Astrocyte (in vitro differentiated cells and primary cell): ENCODE results near the gene EFCAB10. TPM values are rescaled to one million over a fixed set of nuclear protein-coding genes. Genes with fewer than 3 reads are reported as not detected.

Experiments used
- DNase-seq: peaks from one replicate; pipeline ENCODE4 v3.0.0-alpha.2; 2010; ENCODE audit warnings: low read depth
- FAIRE-seq: peaks from 2 replicates; lab custom pipeline; 2011; peaks lifted over from hg19 to GRCh38; lab: Jason Lieb, UNC
- H2AFZ ChIP-seq: 2 replicates; pipeline ENCODE4 v1.6.0; 2012; ENCODE audit warnings: low read depth, low read length, inconsistent platforms
- H3K27ac ChIP-seq: 2 replicates; pipeline ENCODE4 v1.5.1; 2011; ENCODE audit warnings: low read depth, low read length, inconsistent platforms
- H3K27me3 ChIP-seq: 2 replicates; pipeline ENCODE4 v1.6.0; 2011; ENCODE audit warnings: low read length, inconsistent platforms; ENCODE audit not compliant: insufficient read depth
- H3K36me3 ChIP-seq: 2 replicates; pipeline ENCODE4 v1.5.1; 2011; ENCODE audit warnings: low read length, inconsistent platforms; ENCODE audit not compliant: insufficient read depth
- H3K4me1 ChIP-seq: 2 replicates; pipeline ENCODE4 v1.5.1; 2011; ENCODE audit warnings: low read length, inconsistent platforms; ENCODE audit not compliant: insufficient read depth
- H3K4me2 ChIP-seq: 2 replicates; pipeline ENCODE4 v1.6.0; 2012; ENCODE audit warnings: low read length, inconsistent platforms
- H3K4me3 ChIP-seq: 2 replicates; pipeline ENCODE4 v1.5.1; 2011; ENCODE audit warnings: low read depth, mild to moderate bottlenecking, low read length, inconsistent platforms; ENCODE audit not compliant: insufficient read depth
- H3K79me2 ChIP-seq: 2 replicates; pipeline ENCODE4 v1.6.0; 2012; ENCODE audit warnings: mild to moderate bottlenecking, low read length, inconsistent platforms; ENCODE audit not compliant: insufficient read depth
- H3K9ac ChIP-seq: 2 replicates; pipeline ENCODE4 v1.6.0; 2012; ENCODE audit warnings: mild to moderate bottlenecking, low read length, inconsistent platforms
- H3K9me3 ChIP-seq: 2 replicates; pipeline ENCODE4 v1.5.1; 2012; ENCODE audit warnings: low read depth, mild to moderate bottlenecking, low read length, inconsistent platforms; ENCODE audit not compliant: insufficient read depth
- H4K20me1 ChIP-seq: 2 replicates; pipeline ENCODE4 v1.6.0; 2012; ENCODE audit warnings: low read length, inconsistent platforms; ENCODE audit not compliant: insufficient read depth
- H3K27ac Mint-ChIP-seq: one replicate; pipeline ENCODE4 v1.8.0; 2021; ENCODE audit warnings: mild to moderate bottlenecking, mixed read lengths; ENCODE audit not compliant: unreplicated experiment
- H3K27me3 Mint-ChIP-seq: one replicate; pipeline ENCODE4 v1.8.0; 2021; ENCODE audit warnings: low read depth, mixed read lengths; ENCODE audit not compliant: unreplicated experiment
- H3K36me3 Mint-ChIP-seq: one replicate; pipeline ENCODE4 v1.8.0; 2021; ENCODE audit warnings: low read depth, mixed read lengths; ENCODE audit not compliant: unreplicated experiment
- H3K4me1 Mint-ChIP-seq: one replicate; pipeline ENCODE4 v1.8.0; 2021; ENCODE audit warnings: low read depth, mixed read lengths; ENCODE audit not compliant: unreplicated experiment
- H3K4me3 Mint-ChIP-seq: one replicate; pipeline ENCODE4 v1.8.0; 2021; ENCODE audit warnings: mild to moderate bottlenecking, moderate library complexity, mixed read lengths; ENCODE audit not compliant: unreplicated experiment
- H3K9me3 Mint-ChIP-seq: one replicate; pipeline ENCODE4 v1.8.0; 2021; ENCODE audit warnings: mild to moderate bottlenecking, mixed read lengths; ENCODE audit not compliant: unreplicated experiment
- EZH2 ChIP-seq: IDR thresholded peaks from 2 replicates; pipeline ENCODE4 v1.6.1; 2012; ENCODE audit warnings: mild to moderate bottlenecking, low read length, inconsistent platforms; ENCODE audit not compliant: insufficient read depth
- total RNA-seq: library from RNA; stranded (reverse); gene quantifications from 2 replicates; pipeline ENCODE4 v1.2.1, GENCODE V29; 2021
- TF ChIP-seq, protein P1 (sequence below): IDR thresholded peaks from 2 replicates; pipeline ENCODE4 v1.5.1; 2011; ENCODE audit warnings: low read depth, mild to moderate bottlenecking, inconsistent platforms, low read length, moderate library complexity; ENCODE audit not compliant: insufficient read depth

EFCAB10 gene
- total RNA-seq, 1 donor from 2014 or later = 0.52 TPM

DNA sequence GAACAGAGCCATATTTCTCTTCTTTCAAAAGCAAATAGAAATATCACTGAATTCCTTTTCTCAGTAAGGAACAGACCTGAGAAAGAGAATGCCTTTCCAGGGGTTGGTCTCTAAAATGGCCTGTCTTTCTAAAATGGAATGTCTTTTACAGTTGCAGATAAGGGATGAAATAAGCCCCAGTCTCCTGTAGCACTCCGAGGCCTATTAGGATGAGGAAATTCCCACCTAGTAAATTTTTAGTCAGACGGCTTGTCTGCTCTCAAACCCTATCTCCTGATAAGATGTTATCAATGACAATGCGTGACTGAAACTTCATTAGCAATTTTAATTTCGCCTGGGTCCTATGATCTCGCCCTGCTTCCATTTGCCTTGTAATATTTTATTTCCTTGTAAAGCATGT, 2.9 kb upstream of the EFCAB10 start:
- Histone ChIP-seq H3K4me2 (no peak overlapping the region), H3K4me1 (no peaks in the 10 kb centered on the region), H3K27me3 (no peaks in the 10 kb centered on the region), H3K27ac (no peak overlapping the region), H3K79me2 (no peaks in the 10 kb centered on the region), H2AFZ (no peak overlapping the region), H3K36me3 (no peaks in the 10 kb centered on the region), H4K20me1 (no peaks in the 10 kb centered on the region), H3K9me3 (no peaks in the 10 kb centered on the region), H3K4me3 (no peak overlapping the region), H3K9ac (no peak overlapping the region)
- TF ChIP-seq EZH2 = no peak
- TF ChIP-seq, protein P1, sequence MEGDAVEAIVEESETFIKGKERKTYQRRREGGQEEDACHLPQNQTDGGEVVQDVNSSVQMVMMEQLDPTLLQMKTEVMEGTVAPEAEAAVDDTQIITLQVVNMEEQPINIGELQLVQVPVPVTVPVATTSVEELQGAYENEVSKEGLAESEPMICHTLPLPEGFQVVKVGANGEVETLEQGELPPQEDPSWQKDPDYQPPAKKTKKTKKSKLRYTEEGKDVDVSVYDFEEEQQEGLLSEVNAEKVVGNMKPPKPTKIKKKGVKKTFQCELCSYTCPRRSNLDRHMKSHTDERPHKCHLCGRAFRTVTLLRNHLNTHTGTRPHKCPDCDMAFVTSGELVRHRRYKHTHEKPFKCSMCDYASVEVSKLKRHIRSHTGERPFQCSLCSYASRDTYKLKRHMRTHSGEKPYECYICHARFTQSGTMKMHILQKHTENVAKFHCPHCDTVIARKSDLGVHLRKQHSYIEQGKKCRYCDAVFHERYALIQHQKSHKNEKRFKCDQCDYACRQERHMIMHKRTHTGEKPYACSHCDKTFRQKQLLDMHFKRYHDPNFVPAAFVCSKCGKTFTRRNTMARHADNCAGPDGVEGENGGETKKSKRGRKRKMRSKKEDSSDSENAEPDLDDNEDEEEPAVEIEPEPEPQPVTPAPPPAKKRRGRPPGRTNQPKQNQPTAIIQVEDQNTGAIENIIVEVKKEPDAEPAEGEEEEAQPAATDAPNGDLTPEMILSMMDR = no peak
- H3K36me3 Mint-ChIP-seq = no peaks in the 10 kb centered on the region
- H3K9me3 Mint-ChIP-seq = peaks cover 13% of the 10 kb centered on the region
- no peak overlapping the region for H3K27ac Mint-ChIP-seq
- no peak overlapping the region for H3K4me3 Mint-ChIP-seq
- H3K4me1 Mint-ChIP-seq = peaks cover 6% of the 10 kb centered on the region
- DNase-seq (no peak), FAIRE-seq (no peak)
- H3K27me3 Mint-ChIP-seq = no peaks in the 10 kb centered on the region

DNA sequence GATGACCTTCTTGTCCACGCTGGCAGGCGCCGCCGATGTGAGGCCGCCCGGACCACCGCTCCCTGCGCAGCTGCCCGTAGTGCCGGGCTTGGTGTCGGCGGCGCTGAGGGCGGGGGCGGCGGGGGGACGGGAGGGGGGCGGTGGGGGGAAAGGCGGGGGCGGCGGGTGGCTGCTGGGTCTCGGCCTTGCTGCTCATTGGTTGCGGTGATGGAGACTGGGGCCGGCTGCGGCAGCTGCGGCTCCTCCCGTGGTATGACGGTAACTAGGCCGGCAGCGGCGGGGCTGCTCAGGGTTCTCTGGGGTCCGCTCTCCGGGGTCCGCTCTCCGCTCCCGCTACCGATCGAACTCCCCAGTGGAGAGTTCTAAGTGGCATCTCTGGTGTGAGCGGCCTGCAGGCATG, 1.8 kb upstream of the EFCAB10 start:
- Histone ChIP-seq H3K36me3 (no peaks in the 10 kb centered on the region), H3K9ac (no peak overlapping the region), H3K4me2 (no peak overlapping the region), H3K27me3 (no peaks in the 10 kb centered on the region), H2AFZ (no peak overlapping the region), H4K20me1 (no peaks in the 10 kb centered on the region), H3K9me3 (no peaks in the 10 kb centered on the region), H3K79me2 (no peaks in the 10 kb centered on the region), H3K4me3 (no peak overlapping the region), H3K27ac (no peak overlapping the region), H3K4me1 (no peaks in the 10 kb centered on the region)
- Mint-ChIP-seq H3K27me3 (no peaks in the 10 kb centered on the region), H3K9me3 (peaks cover 13% of the 10 kb centered on the region), H3K4me1 (peaks cover 2% of the 10 kb centered on the region), H3K27ac (no peak overlapping the region), H3K4me3 (no peak overlapping the region), H3K36me3 (no peaks in the 10 kb centered on the region)
- DNase-seq (no peak), FAIRE-seq (no peak)
- TF ChIP-seq, protein P1 = no peak
- no peak for TF ChIP-seq EZH2

DNA sequence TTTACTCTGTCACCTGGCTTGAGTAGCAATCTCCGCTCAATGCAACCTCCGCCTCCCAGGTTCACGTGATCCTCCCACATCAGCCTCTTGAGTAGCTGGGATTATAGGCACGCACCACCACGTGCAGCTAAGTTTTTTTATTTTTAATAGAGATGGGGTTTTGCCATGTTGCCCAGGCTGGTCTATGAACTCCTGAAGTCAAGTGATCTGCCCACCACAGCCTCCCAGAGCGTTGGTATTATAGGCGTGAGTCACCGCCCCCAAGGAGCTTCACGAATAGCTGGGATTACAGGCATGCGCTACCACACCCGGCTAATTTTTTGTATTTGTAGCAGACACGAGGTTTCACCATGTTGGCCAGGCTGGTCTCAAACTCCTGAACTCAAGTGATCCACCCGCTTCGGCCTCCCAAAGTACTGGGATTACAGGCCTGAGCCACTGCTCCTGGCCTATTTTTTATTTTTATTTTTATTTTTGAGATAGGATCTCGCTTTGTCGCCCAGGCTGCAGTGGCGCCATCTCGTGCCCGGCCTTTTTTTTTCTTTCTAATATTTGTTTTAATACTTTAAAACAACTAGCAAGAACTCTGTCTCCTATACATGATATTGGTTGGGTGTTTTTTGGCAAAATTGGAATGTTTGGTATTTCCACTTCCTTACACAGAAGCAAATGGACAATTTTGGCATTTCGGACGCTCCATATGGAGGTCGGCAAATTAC, 1.1 kb downstream of the EFCAB10 start:
- Histone ChIP-seq H3K79me2 (no peaks in the 10 kb centered on the region), H3K36me3 (no peaks in the 10 kb centered on the region), H3K27me3 (no peaks in the 10 kb centered on the region), H3K4me2 (no peak overlapping the region), H2AFZ (no peak overlapping the region), H4K20me1 (no peaks in the 10 kb centered on the region), H3K27ac (no peak overlapping the region), H3K9ac (no peak overlapping the region), H3K9me3 (no peaks in the 10 kb centered on the region), H3K4me3 (no peak overlapping the region), H3K4me1 (no peaks in the 10 kb centered on the region)
- H3K4me3 Mint-ChIP-seq = peak overlapping the region; percentile 45
- peaks cover 13% of the 10 kb centered on the region for H3K9me3 Mint-ChIP-seq
- no peak for TF ChIP-seq EZH2
- TF ChIP-seq, protein P1 = no peak
- no peak for FAIRE-seq
- H3K36me3 Mint-ChIP-seq = no peaks in the 10 kb centered on the region
- no peaks in the 10 kb centered on the region for H3K4me1 Mint-ChIP-seq
- no peaks in the 10 kb centered on the region for H3K27me3 Mint-ChIP-seq
- no peak overlapping the region for H3K27ac Mint-ChIP-seq
- no peak for DNase-seq
